Ramos (cell line): Measurements from ENCODE around the gene CYP17A1.
"Not testable (repeated sequence)": the region's sequence is repeated elsewhere in the genome, so short reads cannot be mapped to it uniquely, and the experiment has no call there.

Source experiments
- in situ Hi-C: fragments of 300-500 bp; cut with MboI; formaldehyde crosslinking; loops from one replicate; pipeline ENCODE4 v1.14.3; 2022; ENCODE audit warnings: low sequenced_read_pairs; ENCODE audit not compliant: unreplicated experiment

CYP17A1 gene, protein sequence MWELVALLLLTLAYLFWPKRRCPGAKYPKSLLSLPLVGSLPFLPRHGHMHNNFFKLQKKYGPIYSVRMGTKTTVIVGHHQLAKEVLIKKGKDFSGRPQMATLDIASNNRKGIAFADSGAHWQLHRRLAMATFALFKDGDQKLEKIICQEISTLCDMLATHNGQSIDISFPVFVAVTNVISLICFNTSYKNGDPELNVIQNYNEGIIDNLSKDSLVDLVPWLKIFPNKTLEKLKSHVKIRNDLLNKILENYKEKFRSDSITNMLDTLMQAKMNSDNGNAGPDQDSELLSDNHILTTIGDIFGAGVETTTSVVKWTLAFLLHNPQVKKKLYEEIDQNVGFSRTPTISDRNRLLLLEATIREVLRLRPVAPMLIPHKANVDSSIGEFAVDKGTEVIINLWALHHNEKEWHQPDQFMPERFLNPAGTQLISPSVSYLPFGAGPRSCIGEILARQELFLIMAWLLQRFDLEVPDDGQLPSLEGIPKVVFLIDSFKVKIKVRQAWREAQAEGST

DNA sequence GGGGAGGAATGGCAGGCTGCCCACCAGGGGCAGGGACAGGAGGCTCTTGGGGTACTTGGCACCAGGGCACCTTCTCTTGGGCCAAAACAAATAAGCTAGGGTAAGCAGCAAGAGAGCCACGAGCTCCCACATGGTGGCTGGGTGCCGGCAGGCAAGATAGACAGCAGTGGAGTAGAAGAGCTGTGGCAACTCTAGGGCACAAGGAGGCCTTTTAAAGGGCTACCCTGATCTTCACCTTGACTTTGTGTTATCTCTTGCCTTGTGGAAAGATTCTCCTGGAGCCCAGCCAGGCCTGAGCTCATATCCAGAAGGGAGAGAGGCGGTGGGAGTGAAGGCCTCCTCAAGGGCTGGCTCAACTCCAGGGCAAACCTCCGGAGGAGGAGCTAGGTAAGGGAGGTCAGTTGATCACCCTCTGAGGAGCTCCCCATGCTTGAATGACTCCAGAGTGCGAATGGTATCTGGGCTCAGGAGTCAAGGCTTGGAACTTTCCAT lies at the start of gene CYP17A1:
Gene CYP17A1, minus strand, starts transcription at position 184 of the 492 bp plus-strand sequence. Its CDS starts 52 bp downstream, at position 132.
- in situ Hi-C loops: loop anchor here (5.0 to 10.0 kb wide), 2 partner anchors 65 to 238 kb away; no protein-coding TSS in a partner anchor

DNA sequence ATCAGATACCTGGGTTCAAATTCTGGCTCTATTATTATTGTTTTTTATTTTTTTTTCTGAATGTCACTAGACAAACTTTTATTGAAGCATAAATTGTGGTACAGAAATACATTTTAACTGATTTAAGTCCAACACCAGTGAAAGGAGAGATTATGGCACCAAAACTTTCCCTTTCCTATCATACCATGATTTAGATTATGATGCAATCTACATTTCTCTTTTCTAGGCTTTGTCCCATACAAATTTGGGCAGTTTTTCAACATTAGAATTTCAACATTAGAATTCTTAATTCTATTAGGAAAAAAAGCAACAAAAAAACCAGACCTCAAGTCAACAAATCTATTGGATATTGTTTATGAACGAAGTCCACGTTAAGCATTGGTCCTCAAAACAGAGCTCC lies 43.0 kb upstream of the CYP17A1 start:
- in situ Hi-C loops: no loop called here

DNA sequence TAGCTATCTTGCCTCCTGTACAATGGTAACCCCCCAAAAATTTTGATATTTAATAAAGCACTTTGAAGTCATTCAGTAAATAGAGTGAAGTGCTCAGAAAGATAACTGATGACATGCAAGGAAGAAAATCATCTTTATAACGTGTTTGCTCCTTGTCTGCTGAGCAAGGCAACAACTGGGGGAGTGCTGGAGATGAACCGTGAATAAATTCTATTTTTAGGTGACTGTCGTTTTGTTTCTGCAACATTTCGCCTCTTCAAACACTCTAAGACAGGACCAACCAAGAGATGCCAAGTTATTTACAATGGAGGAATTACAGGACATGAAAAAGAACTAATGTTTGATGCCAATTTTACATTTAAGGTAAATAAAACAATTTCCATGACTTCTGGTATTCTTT lies 41.4 kb upstream of the CYP17A1 start:
- in situ Hi-C loops: no loop called here

DNA sequence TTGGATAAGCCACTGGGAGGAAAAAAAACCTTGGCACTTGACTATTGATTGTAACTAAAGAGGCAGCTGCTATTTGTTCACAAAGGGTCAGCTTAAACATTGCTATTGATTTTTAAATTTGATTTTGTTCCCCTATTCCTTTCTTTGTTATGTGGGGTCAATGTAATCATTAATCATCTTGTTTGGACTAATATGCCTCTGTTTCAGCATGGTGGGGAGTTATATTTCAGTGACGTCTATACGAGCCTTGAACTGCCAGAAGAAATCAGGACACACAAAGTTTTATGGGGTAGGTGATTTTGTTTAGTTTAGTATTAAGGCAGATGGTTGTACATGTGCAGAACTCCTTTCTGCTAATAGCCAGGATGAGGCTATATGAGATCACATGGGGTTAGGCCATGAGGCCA lies 39.5 kb upstream of the CYP17A1 start:
- in situ Hi-C loops: no loop called here

DNA sequence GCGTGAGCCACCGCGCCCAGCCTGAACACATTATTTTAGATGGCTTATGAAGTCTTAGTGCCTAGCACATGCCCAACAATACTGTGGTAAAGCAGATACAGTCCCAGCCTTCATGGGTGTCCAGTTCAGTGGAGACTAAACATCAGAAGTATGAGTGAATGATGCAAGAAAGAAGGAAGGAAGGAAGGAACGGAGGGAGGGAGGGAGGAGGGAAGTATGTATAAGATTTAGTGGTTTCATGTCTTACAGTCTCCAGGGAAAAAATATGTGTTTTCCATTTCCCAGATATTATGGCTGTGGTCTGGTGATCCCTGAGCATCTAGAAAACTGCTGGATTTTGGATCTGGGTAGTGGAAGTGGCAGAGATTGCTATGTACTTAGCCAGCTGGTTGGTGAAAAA lies 35.0 kb upstream of the CYP17A1 start:
- in situ Hi-C loops: no loop called here

DNA sequence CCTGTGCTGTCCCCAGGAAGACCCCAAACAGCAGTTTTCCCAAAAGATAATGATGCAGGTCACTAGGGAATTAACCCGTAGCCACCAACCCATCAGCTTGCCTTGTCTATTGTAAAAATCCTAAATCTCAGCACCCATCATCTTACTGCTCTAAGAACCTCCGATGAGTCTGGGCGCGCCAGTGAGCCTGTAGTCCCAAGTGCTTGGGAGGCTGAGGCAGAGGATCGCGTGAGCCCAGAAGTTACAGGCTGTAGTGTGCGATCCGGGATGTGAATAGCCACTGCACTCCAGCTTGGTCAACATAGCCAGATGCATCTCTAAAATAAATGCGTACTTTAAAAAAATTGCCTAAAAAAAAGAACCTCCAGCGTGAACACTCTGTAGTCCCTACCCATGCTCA lies 33.0 kb upstream of the CYP17A1 start:
- in situ Hi-C loops: no loop called here

DNA sequence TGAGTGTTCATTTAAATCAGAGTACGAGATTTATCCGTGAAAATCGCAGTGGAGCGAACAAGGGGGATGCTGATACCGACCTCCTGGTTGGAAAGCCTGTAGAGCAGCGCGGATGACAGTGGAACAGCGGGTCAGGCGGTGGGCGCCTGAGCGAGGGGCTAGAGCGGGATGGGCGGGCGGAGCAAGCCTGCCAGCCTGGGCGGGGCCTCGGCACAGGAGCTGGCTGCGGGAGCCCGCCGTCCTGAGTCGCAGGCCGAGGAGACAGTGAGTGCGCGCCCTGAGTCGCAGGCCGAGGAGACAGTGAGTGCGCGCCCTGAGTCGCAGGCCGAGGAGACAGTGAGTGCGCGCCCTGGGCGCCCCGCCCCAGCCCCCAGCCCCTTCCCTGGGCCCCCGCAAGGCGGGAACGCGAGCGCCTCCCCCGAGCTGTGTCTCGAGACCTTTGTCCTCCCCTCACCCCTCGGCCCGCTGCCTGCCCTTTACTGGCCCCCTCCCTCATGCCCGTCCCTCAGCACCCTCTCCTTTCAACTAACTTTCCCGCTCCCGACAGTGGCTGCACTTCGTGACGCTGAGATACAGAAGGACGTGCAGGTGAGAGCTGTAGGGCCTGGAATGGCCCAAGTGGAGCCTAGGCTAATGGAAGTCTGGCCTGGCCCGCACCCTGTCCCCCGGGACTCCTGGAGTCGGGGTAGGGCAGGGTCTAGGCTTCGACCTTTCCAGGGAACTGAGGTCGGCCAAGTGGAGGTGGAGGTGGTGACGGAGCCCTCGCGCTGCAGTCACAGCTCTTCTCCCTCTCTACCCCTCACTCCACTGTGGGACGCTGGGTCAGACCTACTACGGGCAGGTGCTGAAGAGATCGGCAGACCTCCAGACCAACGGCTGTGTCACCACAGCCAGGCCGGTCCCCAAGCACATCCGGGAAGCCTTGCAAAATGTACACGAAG lies 32.3 kb upstream of the CYP17A1 start, which contains the start of gene AS3MT:
Gene AS3MT, plus strand, starts transcription at position 213 of the 941 bp plus-strand sequence. Its CDS starts 123 bp downstream, at position 336.
- in situ Hi-C loops: no loop called here

DNA sequence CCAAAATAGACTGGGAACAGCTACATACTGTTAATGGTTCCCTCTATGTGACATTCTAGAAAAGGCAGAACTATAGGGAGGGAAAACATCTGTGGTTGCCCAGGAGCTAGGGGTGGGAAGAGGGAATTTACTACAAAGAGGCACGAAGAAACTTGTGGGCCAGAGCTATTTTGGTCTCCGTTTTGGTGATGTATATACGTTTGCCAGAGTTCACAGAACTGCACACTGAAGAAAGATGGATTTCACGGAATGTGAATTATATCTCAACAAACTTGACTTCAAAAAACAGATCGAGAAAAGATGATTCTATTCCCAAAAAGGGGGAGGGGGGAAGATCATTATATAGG lies 31.7 kb upstream of the CYP17A1 start:
- in situ Hi-C loops: no loop called here

DNA sequence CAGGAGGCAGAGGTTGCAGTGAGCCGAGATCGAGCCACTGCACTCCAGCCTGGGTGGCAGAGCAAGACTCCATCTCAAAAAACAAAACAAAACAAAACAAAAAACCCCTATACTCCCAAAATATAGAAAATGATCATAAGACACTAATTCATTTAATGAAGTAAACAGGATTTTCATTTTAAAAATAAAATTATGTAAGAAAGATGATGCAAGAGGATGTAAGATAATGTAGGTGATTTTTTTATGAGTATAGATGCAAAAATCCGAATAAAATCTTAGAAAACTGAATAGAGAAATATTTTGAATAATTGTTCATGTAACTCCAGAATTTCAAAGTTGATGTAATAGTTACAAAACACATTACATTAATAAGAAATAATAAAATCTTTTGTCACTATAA lies 28.4 kb upstream of the CYP17A1 start:
- in situ Hi-C loops: no loop called here

DNA sequence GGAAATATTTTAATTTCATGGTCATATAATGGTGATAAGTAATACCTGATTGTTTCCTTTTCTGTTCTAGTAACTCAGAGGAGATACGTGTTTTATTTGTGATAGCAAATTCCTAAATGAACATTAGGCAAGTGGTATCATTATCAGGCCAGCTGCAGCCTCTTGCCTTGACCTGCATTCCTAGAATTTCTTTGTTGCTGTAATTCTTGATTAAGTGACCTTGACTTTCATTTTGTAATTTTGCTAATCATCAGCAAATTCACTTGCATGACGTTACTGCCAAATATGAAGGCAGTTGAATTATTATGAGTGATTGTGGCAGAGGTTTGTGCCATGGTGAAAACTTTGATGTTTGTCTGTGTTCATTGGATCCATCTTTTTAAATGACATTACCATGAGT lies 26.4 kb upstream of the CYP17A1 start:
- in situ Hi-C loops: no loop called here

DNA sequence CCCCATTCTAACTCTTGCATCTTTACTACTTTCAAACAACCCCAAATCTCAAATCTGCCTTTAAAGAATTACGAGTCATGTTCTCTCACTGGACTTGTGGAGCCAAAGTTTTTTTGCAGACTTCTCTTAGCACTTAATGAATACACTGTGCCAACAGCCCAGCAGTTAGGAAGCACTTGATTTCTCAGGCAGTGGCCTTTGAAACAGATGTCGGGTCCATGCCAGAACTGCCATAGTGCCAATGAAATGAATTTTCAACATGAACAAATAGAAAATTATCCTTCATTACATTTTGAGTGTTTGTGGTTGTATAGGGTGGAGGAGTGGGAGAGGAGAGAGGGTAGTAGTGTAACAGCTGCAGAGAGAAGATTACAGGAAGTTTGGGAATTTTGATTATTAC lies 22.7 kb upstream of the CYP17A1 start:
- in situ Hi-C loops: no loop called here

DNA sequence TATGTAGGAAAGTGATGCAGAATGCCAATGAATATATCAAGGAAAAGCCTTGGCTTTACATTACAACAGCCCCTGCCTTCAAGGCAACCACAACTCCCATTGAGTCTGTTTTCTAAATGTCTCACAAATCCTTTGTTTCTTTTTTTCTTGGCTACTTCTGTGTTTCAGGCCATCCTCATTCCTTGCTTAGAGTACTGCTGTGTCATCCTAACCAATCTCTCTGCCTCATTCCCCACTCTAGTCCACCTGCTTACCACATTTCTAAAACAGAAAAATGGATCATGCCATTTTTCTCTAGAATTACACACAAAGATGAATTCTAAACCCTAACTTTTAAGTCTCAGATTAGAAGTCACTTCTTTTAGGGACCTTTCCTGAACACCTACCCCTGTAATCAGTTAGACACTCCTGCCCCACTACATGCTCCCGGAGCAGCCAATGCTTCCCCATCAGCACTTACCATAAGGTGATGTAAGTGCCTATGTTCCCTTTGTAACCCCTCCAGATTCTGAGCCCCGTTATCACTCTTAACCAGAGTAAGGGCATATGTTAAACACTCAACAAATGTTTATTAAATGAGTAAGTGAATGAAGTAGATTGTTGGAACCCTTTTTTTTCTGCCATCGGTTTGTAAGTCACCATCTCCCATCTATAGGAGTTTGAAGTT lies 19.7 kb upstream of the CYP17A1 start:
- in situ Hi-C loops: no loop called here

DNA sequence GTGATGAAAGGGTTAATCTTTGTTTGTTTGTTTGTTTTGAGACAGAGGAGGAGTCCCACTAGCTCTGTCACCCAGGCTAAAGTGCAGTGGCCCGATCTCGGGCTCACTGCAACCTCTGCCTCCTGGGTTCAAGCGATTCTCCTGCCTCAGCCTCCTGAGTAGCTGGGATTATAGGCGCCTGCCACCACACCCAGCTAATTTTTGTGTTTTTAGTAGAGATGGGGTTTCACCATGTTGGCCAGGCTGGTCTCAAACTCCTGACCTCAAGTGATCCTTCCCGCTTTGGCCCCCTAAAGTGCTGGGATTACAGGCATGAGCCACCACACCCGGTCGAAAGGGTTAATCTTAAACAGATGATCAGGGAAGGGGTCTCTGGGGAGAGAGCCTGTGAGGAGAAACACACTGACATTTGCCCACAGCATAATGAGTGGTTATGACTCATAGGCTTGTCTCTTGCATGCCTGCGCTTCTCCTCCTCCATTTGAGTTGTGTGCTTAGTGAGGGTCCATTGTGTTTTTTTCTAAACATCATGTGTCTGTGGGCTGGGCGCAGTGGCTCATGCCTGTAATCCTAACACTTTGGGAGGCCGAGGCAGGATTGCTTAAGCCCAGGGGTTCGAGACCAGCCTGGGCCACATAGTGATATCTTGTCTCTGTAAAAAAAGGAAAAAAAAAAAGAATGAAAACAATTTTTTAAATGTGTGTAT lies 18.7 kb upstream of the CYP17A1 start:
- in situ Hi-C loops: not testable (repeated sequence)

DNA sequence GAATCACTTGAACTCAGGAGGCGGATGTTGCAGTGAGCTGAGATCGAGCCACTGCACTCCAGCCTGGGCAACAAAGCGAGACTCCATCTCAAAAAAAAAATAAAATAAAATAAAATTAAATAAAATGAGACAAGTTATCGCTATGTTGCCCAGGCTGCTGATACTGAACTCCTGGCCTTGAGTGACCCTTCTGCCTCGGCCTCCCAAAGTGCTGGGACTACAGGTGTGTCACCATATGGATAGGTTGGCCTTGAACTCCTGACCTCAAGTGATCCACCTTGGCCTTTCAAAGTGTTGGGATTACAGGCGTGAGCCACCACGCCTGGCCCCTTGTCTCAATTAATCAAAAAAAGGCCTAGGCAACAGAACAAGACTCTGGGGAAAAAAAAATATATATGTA lies 16.0 kb upstream of the CYP17A1 start:
- in situ Hi-C loops: not testable (repeated sequence)

DNA sequence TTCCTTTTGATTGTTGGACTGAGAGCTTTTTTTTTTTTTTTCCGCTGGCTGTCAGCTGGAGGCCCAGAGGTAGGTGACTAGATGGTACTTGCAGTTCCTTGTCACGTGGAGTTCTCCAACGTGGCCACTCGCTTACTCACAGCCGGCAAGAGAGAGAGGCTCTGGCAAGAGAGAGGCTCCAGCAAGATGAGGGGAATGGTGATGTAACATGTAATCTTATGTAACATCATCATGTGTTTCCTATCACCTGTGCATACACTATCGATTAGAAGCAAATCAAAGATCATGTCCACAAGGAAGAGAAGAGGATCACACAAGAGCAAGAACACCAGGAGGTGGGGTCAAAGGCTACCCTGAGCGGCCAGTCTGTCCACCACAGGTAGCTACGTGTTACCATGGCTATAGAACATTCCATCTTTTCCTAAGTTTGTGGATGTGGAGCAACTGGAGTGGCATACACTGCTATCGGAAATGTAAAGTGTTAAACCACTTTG lies 12.9 kb upstream of the CYP17A1 start:
- in situ Hi-C loops: no loop called here

DNA sequence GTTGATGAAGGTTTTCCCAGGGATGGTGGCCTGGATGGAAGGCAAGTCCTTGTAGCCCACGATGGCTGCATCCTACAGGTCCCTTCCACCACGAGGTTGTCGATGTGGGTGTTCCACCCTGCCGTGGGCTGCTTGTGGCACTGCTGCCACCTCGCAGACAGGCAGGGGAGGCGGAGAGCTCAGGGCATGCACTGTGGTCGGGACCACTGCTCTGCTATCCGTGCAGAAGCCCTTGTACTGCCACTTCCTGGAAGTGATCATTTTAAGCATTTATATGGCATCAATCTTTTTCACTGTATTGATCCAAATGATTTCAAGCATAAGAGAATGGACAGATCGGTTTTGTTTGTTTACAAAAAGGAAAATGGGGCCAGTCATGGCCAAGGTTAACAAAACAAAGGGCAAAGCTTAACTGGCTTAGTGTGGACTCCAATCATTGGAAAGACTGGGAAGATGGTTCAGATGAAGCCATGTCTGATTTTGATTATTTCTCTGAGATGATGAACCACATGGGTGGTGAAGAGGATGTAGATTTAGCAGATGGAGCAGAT lies 8.2 kb upstream of the CYP17A1 start:
- in situ Hi-C loops: loop anchor here (10.0 kb wide), 1 partner anchor 409 kb away; no protein-coding TSS in a partner anchor

DNA sequence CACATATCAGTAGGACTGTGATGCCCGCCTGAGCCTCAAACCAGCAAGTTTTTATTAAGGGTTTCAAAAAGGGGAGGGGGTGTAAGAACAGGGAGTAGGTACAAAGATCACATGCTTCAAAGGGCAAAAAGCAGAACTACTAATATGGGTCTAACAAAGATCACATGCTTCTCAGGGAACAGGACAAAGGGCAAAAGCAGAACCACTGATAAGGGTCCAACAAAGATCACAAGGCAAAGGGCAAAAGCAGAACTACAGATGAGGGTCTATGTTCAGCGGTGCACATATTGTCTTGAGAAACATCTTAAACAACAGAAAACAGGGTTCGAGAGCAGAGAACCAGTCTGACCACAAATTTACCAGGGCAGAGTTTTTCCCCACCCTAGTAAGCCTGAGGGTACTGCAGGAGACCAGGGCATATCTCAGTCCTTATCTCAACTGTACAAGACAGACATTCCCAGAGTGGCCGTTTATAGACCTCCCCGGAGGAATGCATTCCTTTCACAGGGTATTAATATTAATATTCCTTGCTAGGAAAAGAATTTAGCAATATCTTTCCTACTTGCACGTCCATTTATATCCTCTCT lies 7.1 kb upstream of the CYP17A1 start:
- in situ Hi-C loops: loop anchor here (10.0 kb wide), 1 partner anchor 411 kb away; no protein-coding TSS in a partner anchor

DNA sequence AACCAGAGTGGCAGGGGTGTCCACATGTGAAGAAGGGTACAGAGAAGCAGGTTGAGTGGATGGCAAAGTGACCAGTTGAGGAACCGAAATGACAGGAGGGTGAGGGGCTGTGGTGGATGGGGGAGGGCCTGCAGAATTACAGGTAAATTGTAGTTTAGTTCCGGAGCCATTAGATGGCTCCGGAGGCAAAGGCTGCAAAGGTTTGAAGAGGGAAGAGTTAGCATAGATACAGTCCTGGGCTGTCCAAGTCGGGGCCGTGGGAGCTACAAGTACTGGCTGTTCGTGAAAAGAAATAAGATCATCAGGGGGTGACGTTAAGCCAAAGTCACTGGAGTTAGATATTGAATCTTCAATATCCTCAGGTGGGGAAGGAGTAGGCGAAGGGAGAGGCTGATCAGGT lies 5.9 kb upstream of the CYP17A1 start:
- in situ Hi-C loops: loop anchor here (10.0 kb wide), 1 partner anchor 412 kb away; no protein-coding TSS in a partner anchor
